Measurements from ENCODE around the gene SLC24A4. TPM values are rescaled to one million over a fixed set of nuclear protein-coding genes. Genes with fewer than 3 reads are reported as not detected.
A peak's percentile ranks its signal among the peaks of the same experiment; 100 is the strongest.

Gene SLC24A4
- total RNA-seq, 1 donor from 2014 or later = 0.36 TPM

DNA sequence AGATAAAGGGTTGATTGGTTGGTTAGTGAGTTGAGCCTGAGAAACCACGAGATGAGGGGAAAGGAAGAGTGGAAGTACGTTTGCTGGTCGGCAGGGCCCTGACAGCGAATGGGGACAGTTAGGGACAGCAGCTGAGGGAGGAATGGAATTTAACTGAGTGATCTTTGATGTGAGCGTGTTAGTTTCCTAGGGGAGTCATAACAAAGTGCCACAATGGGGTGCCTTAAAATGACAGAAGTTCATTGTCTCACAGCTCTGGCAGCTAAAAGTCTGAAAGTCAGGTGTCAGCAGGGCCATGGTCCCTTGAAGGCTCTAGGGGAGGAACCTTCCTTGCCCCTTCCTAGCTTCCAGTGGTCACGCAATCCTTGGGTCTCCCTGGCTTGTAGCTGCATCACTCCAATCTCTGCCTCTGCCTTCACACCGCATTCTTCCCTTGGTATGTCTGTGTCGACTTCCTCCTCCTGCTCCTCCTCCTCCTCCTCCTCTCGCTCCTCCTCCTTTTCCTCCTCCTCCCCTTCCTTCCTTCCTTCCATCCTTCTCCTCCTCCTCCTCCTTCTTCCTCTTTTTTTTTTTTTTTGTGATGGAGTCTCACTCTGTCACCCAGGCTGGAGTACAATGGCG is 164.7 kb downstream of the SLC24A4 start:
- TF ChIP-seq CTCF (IDR thresholded peaks at IDR 0.05; ENCODE audit: borderline replicate concordance) = no peak
- Histone ChIP-seq H3K4me3 (no peak overlapping the region), H3K27ac (replicated peaks) (peak overlapping the region; percentile 63), H3K27me3 (ENCODE audit: low read depth) (no peaks in the 10 kb centered on the region), H3K36me3 (no peaks in the 10 kb centered on the region), H3K9me3 (replicated peaks) (no peaks in the 10 kb centered on the region), H3K4me1 (peaks cover 28% of the 10 kb centered on the region)
- DNase-seq = no peak
- intact Hi-C loops (cut with micrococcal nuclease) = no loop called here

- no peaks in the 10 kb centered on the region for H3K36me3 ChIP-seq
- H3K9me3 ChIP-seq (replicated peaks) = no peaks in the 10 kb centered on the region
- peak overlapping the region; percentile 63 for H3K27ac ChIP-seq (replicated peaks)
- TF ChIP-seq CTCF (IDR thresholded peaks at IDR 0.05; ENCODE audit: borderline replicate concordance) = no peak
- no peak overlapping the region for H3K4me3 ChIP-seq
- intact Hi-C loops (cut with micrococcal nuclease) = no loop called here
- no peak for DNase-seq
- no peaks in the 10 kb centered on the region for H3K27me3 ChIP-seq (ENCODE audit: low read depth)
- peaks cover 28% of the 10 kb centered on the region for H3K4me1 ChIP-seq
Measured at GRCh38 chr14:92489394-92490238, 166.7 kb downstream of the SLC24A4 start.

DNA sequence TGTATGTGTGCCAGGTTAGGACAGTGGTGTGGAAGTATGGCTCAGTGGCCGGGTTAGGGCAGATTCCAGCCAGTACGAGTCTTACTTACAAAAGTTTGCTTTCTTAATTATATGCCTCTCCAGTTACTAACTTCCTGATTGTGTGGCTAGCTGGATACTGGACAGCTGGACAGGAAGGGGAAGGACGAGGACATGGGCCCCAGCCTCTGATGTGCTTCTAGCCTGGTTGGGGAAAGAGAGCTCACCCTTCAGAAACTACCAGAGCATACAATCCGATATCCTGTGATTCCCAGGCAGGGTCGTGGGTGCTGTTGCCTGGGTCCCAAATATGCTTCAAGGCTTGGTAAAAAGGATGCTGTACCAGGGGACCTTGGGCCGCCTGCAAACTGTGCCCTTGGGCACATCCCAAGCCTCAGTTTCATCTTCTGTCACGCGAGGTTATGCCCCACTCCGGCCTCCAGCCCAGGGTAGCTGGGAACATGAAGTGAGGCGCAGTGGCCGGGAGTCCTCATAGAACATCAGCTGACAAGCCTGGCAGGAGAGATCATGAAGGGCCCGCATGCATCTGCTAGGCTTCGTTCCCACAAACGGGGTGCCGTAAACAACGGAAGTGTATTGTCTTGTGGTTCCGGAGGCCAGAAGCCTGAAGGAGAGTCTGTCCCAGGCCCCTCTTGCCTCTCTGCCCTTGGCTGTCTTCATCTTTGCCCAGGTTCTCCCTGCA is 167.4 kb downstream of the SLC24A4 start:
- no peak for TF ChIP-seq CTCF (IDR thresholded peaks at IDR 0.05; ENCODE audit: borderline replicate concordance)
- intact Hi-C loops (cut with micrococcal nuclease) = no loop called here
- Histone ChIP-seq H3K36me3 (no peaks in the 10 kb centered on the region), H3K9me3 (replicated peaks) (no peaks in the 10 kb centered on the region), H3K27me3 (ENCODE audit: low read depth) (no peaks in the 10 kb centered on the region), H3K4me1 (peaks cover 28% of the 10 kb centered on the region), H3K27ac (replicated peaks) (peak overlapping the region; percentile 63), H3K4me3 (no peak overlapping the region)
- no peak for DNase-seq

- Histone ChIP-seq H3K27ac (replicated peaks) (peak overlapping the region; percentile 39), H3K27me3 (ENCODE audit: low read depth) (no peaks in the 10 kb centered on the region), H3K36me3 (no peaks in the 10 kb centered on the region), H3K4me1 (peaks cover 28% of the 10 kb centered on the region), H3K9me3 (replicated peaks) (no peaks in the 10 kb centered on the region), H3K4me3 (no peak overlapping the region)
- intact Hi-C loops (cut with micrococcal nuclease) = no loop called here
- DNase-seq = no peak
- TF ChIP-seq CTCF (IDR thresholded peaks at IDR 0.05; ENCODE audit: borderline replicate concordance) = no peak
Measured at GRCh38 chr14:92491782-92492181, 168.8 kb downstream of the SLC24A4 start.

GRCh38 chr14:92492258-92492657 is 169.3 kb downstream of the SLC24A4 start:
- Histone ChIP-seq H3K4me1 (peaks cover 26% of the 10 kb centered on the region), H3K9me3 (replicated peaks) (no peaks in the 10 kb centered on the region), H3K4me3 (no peak overlapping the region), H3K36me3 (no peaks in the 10 kb centered on the region), H3K27ac (replicated peaks) (peak overlapping the region; percentile 39), H3K27me3 (ENCODE audit: low read depth) (no peaks in the 10 kb centered on the region)
- DNase-seq = no peak
- intact Hi-C loops (cut with micrococcal nuclease) = no loop called here
- TF ChIP-seq CTCF (IDR thresholded peaks at IDR 0.05; ENCODE audit: borderline replicate concordance) = no peak
